Kidney epithelial cell (primary cell): ENCODE measurements around the gene CCDC197. TPM values are rescaled to one million over a fixed set of nuclear protein-coding genes. Genes with fewer than 3 reads are reported as not detected.

ENCODE experiments used
- DNase-seq: peaks from one replicate; pipeline ENCODE4 v3.0.0-alpha.2; 2010; ENCODE audit warnings: low read depth
- H3K27me3 ChIP-seq: 2 replicates; pipeline ENCODE4 v1.6.0; 2011; ENCODE audit warnings: low read length; ENCODE audit not compliant: control insufficient read depth, insufficient read depth
- H3K36me3 ChIP-seq: 2 replicates; pipeline ENCODE4 v1.5.1; 2011; ENCODE audit warnings: low read length; ENCODE audit not compliant: control insufficient read depth, insufficient read depth
- H3K4me3 ChIP-seq: 2 replicates; pipeline ENCODE4 v1.5.1; 2011; ENCODE audit warnings: low read depth, mild to moderate bottlenecking, control low read depth, low read length
- total RNA-seq: library from RNA; depleted of rRNA; stranded (reverse); fragments of >200 nt; gene quantifications from 2 replicates; pipeline ENCODE4 v1.2.3, GENCODE V29; 2015
- TF ChIP-seq, protein P1 (sequence below): IDR thresholded peaks from 2 replicates; pipeline ENCODE4 v1.5.1; 2011; ENCODE audit warnings: mild to moderate bottlenecking, moderate library complexity, low read length, control low read depth, inconsistent platforms; ENCODE audit not compliant: insufficient read depth, poor library complexity, severe bottlenecking

Gene CCDC197
- total RNA-seq, 1 donor from 2014 or later: not detected

DNA sequence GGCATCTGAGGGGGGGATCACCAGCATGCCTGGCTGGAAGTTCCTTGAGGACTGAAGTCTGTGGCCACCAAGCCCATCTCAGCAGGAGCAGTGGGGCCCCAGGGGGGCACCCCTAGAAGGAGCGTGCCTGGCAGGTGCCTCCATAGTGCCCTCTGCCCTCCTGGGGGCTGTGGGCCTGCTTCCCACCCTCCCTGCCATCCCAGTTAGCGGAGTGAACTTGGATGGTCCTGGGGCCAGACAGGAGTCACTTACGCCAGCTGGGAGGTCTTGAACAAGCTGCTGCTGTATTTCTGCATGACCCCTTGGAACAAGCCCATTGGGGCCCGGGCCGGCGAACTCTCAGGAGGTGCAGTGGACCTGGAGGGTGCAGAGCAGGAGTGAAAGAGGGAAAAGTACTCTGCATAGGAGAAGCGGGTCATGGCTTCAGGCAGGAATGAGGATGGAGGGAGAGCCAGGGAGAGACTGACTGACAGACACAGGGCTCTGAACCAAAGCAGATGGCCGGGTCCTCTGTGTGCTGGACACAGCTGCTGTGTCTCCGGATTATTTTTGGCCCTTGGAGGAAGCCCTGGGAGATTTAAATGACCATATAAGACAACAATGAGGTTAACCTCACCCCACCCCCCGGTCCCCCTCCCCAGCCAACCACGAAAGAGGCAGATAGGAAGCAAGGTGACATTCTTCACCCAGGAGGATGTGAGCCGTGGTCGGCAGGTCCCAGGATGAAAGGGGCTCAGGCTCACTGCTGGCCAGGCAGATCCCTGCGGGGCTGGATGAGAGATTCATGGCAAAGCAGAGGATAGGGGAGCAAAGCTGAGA lies 40.4 kb upstream of the CCDC197 start:
- TF ChIP-seq, protein P1, sequence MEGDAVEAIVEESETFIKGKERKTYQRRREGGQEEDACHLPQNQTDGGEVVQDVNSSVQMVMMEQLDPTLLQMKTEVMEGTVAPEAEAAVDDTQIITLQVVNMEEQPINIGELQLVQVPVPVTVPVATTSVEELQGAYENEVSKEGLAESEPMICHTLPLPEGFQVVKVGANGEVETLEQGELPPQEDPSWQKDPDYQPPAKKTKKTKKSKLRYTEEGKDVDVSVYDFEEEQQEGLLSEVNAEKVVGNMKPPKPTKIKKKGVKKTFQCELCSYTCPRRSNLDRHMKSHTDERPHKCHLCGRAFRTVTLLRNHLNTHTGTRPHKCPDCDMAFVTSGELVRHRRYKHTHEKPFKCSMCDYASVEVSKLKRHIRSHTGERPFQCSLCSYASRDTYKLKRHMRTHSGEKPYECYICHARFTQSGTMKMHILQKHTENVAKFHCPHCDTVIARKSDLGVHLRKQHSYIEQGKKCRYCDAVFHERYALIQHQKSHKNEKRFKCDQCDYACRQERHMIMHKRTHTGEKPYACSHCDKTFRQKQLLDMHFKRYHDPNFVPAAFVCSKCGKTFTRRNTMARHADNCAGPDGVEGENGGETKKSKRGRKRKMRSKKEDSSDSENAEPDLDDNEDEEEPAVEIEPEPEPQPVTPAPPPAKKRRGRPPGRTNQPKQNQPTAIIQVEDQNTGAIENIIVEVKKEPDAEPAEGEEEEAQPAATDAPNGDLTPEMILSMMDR: no peak
- Histone ChIP-seq H3K27me3 (no peaks in the 10 kb centered on the region), H3K4me3 (no peak overlapping the region), H3K36me3 (no peaks in the 10 kb centered on the region)
- no peak for DNase-seq

DNA sequence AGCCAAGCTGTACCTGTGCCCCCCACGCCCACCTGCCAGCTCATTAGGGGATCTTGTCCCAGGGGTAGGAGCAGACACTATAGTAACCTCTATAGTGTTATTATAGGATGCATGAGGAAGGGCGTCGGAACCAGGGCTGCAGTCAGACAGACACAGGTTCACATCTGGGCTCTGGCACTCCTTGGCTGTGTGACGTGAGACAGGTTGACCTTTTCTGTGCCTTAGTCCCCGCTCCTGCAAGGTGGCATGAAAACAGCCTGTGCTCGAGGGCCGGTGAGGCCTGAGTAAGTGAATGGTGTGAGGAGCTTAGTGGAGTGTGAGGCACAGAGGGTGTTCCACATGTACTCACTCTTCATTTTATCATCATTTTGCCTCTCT lies 39.8 kb upstream of the CCDC197 start:
- TF ChIP-seq, protein P1: no peak
- H3K4me3 ChIP-seq: no peak overlapping the region
- no peaks in the 10 kb centered on the region for H3K36me3 ChIP-seq
- DNase-seq: no peak
- H3K27me3 ChIP-seq: no peaks in the 10 kb centered on the region

DNA sequence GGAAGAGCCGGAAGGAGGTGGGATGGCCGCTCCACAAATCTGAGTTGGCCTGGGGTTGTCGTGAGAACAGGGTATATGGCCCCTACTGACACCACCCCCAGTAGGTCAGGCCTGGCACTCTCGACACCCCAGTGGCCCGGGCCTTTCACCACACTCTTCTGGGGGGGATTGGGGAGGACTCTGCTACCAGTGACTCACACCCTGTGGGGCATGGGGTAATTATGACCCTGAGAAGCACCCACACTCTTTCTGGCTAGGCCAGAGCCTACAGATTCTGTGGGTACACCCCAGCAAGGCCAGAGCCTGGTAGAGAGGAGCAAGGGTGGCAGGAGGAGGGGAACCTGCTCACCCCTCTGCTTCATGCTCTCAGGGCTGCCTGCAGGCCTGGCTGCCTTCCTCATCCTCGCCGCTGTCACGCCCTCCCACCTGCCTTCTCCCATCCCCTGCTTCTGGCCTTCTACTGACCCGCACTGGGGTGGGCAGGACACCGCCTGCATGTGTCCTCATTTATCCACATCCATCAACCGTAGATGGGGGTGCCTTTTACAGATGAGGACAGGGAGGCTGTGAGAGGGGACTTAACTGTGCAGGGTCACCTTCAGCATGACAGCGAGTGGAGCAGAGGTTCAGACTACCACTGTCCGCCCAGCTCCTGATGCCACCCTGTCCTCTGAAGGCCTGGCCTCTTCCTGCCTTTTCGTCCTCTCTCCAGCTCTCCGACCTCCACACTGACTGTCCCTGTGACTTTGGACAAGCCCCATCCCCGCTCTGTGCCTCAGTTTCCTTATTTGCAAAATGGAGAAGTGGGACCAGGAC lies 39.1 kb upstream of the CCDC197 start:
- H3K27me3 ChIP-seq: no peaks in the 10 kb centered on the region
- H3K36me3 ChIP-seq: no peaks in the 10 kb centered on the region
- no peak overlapping the region for H3K4me3 ChIP-seq
- no peak for DNase-seq
- TF ChIP-seq, protein P1: no peak

DNA sequence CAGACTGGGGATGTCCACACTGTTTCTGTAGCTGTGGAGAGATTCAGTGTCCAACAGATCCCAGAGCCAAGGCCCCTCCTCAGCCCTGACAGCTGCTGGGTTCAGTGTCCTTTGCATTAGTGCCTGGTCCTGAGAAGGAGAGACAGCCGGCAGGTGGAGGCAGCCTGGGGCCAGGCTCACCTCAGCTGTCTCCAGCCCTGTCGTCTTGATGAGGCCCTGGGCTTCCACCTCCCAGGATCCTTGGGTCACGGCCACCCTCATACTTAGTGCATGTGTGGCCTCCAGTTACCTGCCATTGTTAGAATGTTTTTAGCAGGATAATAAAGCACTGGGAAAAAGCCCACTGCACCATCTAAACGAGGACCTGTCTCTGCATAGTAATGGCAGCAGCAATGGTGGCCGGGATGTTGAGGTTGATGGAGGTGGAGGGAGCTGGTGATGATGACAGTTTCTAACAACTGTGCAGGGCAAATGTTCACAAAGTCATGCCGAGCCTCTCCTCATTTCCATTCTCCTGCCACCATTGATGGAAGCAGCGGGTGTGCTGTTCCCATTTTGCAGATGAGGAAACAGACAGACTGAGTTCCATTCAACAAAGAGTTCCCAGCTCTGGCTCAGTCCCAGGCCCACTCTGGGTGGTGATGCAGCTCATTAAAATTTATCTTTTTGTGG lies 38.4 kb upstream of the CCDC197 start:
- no peak overlapping the region for H3K4me3 ChIP-seq
- no peak for DNase-seq

DNA sequence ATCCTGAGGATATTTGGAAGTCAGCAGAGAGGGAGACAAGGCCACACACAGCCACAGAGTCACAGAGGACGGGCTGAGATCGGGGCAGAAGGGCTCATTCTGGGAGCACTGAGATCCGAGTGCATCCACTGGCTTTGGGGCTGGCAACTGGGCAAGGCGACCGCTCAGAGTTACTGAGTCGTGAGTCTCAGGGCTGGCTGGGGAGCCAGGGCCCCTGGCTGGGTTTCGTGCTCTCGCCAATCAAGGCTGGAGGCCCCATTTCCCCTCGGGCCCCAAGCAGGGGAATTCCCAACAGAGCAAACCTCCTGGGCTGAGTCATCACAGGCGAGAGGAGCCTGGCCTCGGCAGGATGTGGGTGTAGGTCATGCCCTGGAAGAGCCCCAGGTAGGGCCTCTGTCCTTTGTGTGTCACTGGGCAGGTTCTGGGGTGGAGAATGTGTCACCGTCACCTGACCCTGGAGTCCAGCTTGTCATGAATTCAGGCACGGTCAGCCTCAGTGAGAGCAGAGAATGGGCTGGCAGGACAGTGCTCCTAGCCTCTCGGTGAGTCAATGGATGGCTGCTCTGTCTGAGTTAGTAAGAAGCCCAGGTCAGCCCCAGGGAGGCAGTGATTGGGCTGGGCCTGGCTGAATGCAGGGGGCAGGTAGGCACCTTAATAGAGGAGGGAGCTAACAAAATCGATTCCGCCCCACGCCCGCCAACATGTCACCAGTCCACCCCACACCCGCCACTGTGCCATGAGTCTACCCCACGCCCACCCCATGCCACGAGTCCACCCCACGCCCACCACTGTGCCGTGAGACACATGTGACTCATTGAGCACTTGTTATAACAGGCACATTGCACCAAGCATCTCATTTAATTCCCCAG lies 37.6 kb upstream of the CCDC197 start:
- Histone ChIP-seq H3K36me3 (no peaks in the 10 kb centered on the region), H3K27me3 (no peaks in the 10 kb centered on the region), H3K4me3 (no peak overlapping the region)
- TF ChIP-seq, protein P1: no peak
- DNase-seq: peak; percentile 92

More for the DNA sequence above, 38.4 kb upstream of the CCDC197 start:
- TF ChIP-seq, protein P1: no peak
- H3K36me3 ChIP-seq: no peaks in the 10 kb centered on the region
- H3K27me3 ChIP-seq: no peaks in the 10 kb centered on the region
